ENCODE data around the gene ZXDC.
A peak's percentile ranks its signal among the peaks of the same experiment; 100 is the strongest.

Gene ZXDC

DNA sequence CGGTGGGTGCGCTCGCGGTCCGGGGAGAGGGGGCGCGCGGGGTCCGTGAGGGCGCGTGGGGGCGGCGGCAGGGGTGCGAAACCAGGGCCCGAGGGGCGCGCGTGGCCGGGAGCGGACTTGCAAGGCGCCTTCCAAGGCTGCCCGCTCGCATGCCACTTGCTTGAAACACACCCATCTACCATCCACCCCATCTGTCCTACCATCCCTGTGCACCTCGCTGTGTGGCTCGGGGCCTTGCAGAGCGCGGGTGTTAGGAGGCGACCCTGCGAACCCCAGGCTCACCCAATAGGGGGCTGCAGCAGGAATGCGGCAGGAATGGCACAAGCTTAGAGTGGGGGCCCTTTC lies 80.7 kb downstream of the ZXDC start:
- H3K4me3 ChIP-seq (ENCODE audit: severe bottlenecking): no peak overlapping the region
- no peak for ATAC-seq (ENCODE audit: low read depth)
- H3K27me3 ChIP-seq (ENCODE audit: insufficient read depth, poor library complexity, severe bottlenecking): no peaks in the 10 kb centered on the region
- no peaks in the 10 kb centered on the region for H3K9me3 ChIP-seq (ENCODE audit: severe bottlenecking)
- peak; percentile 36 for DNase-seq (ENCODE audit: low spot score)
- no peak overlapping the region for H3K27ac ChIP-seq (ENCODE audit: poor library complexity, severe bottlenecking)
- TF ChIP-seq, protein P1, sequence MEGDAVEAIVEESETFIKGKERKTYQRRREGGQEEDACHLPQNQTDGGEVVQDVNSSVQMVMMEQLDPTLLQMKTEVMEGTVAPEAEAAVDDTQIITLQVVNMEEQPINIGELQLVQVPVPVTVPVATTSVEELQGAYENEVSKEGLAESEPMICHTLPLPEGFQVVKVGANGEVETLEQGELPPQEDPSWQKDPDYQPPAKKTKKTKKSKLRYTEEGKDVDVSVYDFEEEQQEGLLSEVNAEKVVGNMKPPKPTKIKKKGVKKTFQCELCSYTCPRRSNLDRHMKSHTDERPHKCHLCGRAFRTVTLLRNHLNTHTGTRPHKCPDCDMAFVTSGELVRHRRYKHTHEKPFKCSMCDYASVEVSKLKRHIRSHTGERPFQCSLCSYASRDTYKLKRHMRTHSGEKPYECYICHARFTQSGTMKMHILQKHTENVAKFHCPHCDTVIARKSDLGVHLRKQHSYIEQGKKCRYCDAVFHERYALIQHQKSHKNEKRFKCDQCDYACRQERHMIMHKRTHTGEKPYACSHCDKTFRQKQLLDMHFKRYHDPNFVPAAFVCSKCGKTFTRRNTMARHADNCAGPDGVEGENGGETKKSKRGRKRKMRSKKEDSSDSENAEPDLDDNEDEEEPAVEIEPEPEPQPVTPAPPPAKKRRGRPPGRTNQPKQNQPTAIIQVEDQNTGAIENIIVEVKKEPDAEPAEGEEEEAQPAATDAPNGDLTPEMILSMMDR (IDR thresholded peaks at IDR 0.05; ENCODE audit: poor library complexity, severe bottlenecking): no peak
- no peaks in the 10 kb centered on the region for H3K36me3 ChIP-seq (ENCODE audit: low read depth)
- no peaks in the 10 kb centered on the region for H3K4me1 ChIP-seq (ENCODE audit: insufficient read depth, poor library complexity, severe bottlenecking)

DNA sequence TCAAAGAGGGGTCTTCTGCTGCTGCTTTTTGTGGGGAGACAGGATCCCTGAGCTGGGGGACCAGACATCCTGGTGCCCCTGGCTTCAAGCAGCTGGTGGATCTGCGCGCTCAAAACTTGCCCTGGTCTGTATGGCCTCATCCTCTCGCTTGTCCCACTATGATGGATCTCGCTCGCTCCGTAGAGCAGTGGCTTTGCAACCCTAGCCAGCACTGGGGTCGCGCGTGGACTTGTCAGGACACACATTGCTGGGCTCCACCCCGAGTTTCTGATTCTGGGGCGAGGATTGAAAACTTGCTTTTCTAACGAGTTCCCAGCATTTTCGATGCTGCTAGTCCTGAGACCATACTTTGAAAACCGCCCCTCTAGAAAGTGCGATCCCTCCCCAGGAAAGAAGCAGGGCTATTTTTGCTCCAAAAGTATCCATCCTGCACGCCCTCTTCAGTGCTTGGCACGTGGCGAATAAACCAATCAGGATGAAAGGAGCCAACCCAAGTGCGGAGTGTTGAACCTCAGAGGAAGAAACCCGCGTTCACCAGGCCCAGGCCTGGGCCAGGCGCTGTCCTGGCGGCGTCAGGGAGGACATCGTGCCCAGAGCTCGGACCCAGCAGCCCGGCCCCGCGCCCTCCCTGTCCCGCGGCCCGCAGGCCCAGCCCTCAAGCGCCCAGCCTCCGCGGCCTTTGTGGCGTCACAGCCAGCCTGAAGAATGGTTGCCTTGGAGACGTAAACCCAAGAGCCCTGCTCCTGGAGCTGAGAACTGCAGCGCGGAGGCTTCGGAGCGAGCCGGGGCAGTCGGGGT lies 81.3 kb downstream of the ZXDC start, which contains the start of gene CFAP100:
TSS of gene CFAP100 (plus strand) at position 731 of the 798 bp plus-strand sequence. CDS start 1,092 bp downstream, outside the sequence.
- no peak for ATAC-seq (ENCODE audit: low read depth)
- Histone ChIP-seq H3K27me3 (ENCODE audit: insufficient read depth, poor library complexity, severe bottlenecking) (no peaks in the 10 kb centered on the region), H3K4me3 (ENCODE audit: severe bottlenecking) (no peak within 1 kb of the TSS)

DNA sequence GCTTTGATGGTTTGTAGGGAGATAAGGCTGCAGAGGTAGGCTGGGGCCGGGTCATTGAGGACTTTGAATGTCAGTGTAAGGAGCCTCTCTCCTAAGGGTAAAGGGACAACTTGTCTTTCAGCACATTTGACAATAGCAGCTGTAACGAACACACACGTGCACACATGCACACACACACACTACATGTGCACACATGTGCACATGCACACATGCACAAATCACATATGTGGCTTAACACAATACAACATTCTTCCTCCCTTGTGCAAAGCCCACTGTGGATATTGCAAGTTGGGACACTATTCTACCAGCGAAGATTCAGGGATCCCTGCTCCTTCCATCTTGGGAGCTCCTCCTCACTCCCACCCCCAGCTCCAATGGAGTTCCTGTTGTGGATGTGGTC lies 82.1 kb downstream of the ZXDC start:
- Histone ChIP-seq H3K36me3 (ENCODE audit: low read depth) (no peaks in the 10 kb centered on the region), H3K4me3 (ENCODE audit: severe bottlenecking) (no peak overlapping the region), H3K9me3 (ENCODE audit: severe bottlenecking) (no peaks in the 10 kb centered on the region), H3K27me3 (ENCODE audit: insufficient read depth, poor library complexity, severe bottlenecking) (no peaks in the 10 kb centered on the region), H3K27ac (ENCODE audit: poor library complexity, severe bottlenecking) (no peak overlapping the region), H3K4me1 (ENCODE audit: insufficient read depth, poor library complexity, severe bottlenecking) (no peaks in the 10 kb centered on the region)
- DNase-seq (ENCODE audit: low spot score) (no peak), ATAC-seq (ENCODE audit: low read depth) (no peak)
- TF ChIP-seq, protein P1 (IDR thresholded peaks at IDR 0.05; ENCODE audit: poor library complexity, severe bottlenecking): no peak

More for the DNA sequence above, 81.3 kb downstream of the ZXDC start, which contains the start of gene CFAP100:
- no peaks in the 10 kb centered on the region for H3K36me3 ChIP-seq (ENCODE audit: low read depth)
- no peak within 1 kb of the TSS for H3K27ac ChIP-seq (ENCODE audit: poor library complexity, severe bottlenecking)
- H3K9me3 ChIP-seq (ENCODE audit: severe bottlenecking): no peaks in the 10 kb centered on the region
- DNase-seq (ENCODE audit: low spot score): no peak
- no peaks in the 10 kb centered on the region for H3K4me1 ChIP-seq (ENCODE audit: insufficient read depth, poor library complexity, severe bottlenecking)
- TF ChIP-seq, protein P1 (IDR thresholded peaks at IDR 0.05; ENCODE audit: poor library complexity, severe bottlenecking): no peak

DNA sequence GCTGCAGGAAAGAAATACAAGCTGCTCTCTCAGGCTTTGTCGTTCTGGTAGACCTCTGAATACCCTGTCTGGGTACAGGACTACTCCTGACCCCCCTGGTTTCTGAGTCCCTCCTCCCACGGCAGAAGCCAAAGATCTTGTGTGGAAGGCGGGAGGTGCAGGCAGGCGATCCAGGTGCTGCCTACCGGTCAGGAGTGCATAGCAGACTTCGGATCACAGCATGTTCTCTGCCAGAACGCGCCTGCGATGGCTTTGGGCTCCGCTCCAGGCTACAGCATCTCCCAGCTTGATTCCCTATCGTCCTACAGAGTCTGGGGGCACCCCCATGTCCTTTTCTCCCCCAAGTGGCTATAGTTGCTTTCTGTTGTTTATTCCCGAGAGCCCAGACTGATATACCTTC lies 83.4 kb downstream of the ZXDC start:
- no peak for DNase-seq (ENCODE audit: low spot score)

More for the DNA sequence above, 83.4 kb downstream of the ZXDC start:
- no peaks in the 10 kb centered on the region for H3K27me3 ChIP-seq (ENCODE audit: insufficient read depth, poor library complexity, severe bottlenecking)
- no peak for ATAC-seq (ENCODE audit: low read depth)
- H3K4me1 ChIP-seq (ENCODE audit: insufficient read depth, poor library complexity, severe bottlenecking): no peaks in the 10 kb centered on the region
- TF ChIP-seq, protein P1 (IDR thresholded peaks at IDR 0.05; ENCODE audit: poor library complexity, severe bottlenecking): no peak
- H3K36me3 ChIP-seq (ENCODE audit: low read depth): no peaks in the 10 kb centered on the region
- no peak overlapping the region for H3K4me3 ChIP-seq (ENCODE audit: severe bottlenecking)
- no peak overlapping the region for H3K27ac ChIP-seq (ENCODE audit: poor library complexity, severe bottlenecking)
- H3K9me3 ChIP-seq (ENCODE audit: severe bottlenecking): no peaks in the 10 kb centered on the region

All from RWPE2 (cell line).